ENCODE measurements around the gene GAL3ST2. TPM values are rescaled to one million over a fixed set of nuclear protein-coding genes. Genes with fewer than 3 reads are reported as not detected.
A peak's percentile ranks its signal among the peaks of the same experiment; 100 is the strongest.
"Not testable (repeated sequence)": the region's sequence is repeated elsewhere in the genome, so short reads cannot be mapped to it uniquely, and the experiment has no call there.

GAL3ST2 gene
- total and polyA plus RNA-seq, 12 donors: 0.16 to 1.8 (median 0.61) TPM; not detected in 4

GRCh38 chr2:241739177-241739576 is 37.4 kb upstream of the GAL3ST2 start:
- no peak overlapping the region for H3K27ac ChIP-seq
- 90 to 97% (median 94%) methylated on average over 15 of the region's 15 CpGs for WGBS, 4 donors
- H3K36me3 ChIP-seq (replicated peaks in 1 of 2): peaks cover 0 to under 1% of the 10 kb centered on the region in 2 donors
- no peak for DNase-seq
- intact Hi-C loops (cut with DNase I): loop anchor here in 1 of 2 donors (10.0 kb wide), 1 partner anchor 136 kb away; no protein-coding TSS in a partner anchor
- H3K4me3 ChIP-seq: no peak overlapping the region
- no peaks in the 10 kb centered on the region for H3K9me3 ChIP-seq (replicated peaks in 1 of 3)
- TF ChIP-seq POLR2A (IDR thresholded peaks at IDR 0.05): no peak
- no peak for TF ChIP-seq CTCF (IDR thresholded peaks at IDR 0.05)
- H3K27me3 ChIP-seq: no peaks in the 10 kb centered on the region
- peaks cover 0 to 7% of the 10 kb centered on the region in 2 donors for H3K4me1 ChIP-seq (replicated peaks in 1 of 2)

GRCh38 chr2:241739651-241740050 is 37.0 kb upstream of the GAL3ST2 start:
- WGBS, 4 donors: 82 to 94% (median 92%) methylated on average over 12 of the region's 12 CpGs
- DNase-seq: no peak
- Histone ChIP-seq H3K9me3 (replicated peaks in 1 of 3) (no peaks in the 10 kb centered on the region), H3K27me3 (no peaks in the 10 kb centered on the region), H3K4me1 (replicated peaks in 1 of 2) (peaks cover 0 to 7% of the 10 kb centered on the region in 2 donors), H3K4me3 (no peak overlapping the region), H3K36me3 (replicated peaks in 1 of 2) (peaks cover 0 to 5% of the 10 kb centered on the region in 2 donors), H3K27ac (no peak overlapping the region)
- TF ChIP-seq CTCF (IDR thresholded peaks at IDR 0.05) (no peak), POLR2A (IDR thresholded peaks at IDR 0.05) (no peak)
- intact Hi-C loops (cut with DNase I): loop anchor here in 1 of 2 donors (10.0 kb wide), 1 partner anchor 135 kb away; no protein-coding TSS in a partner anchor

GRCh38 chr2:241741016-241741415 is 35.6 kb upstream of the GAL3ST2 start:
- no peak overlapping the region for H3K4me3 ChIP-seq
- peaks cover 0 to under 1% of the 10 kb centered on the region in 2 donors for H3K4me1 ChIP-seq (replicated peaks in 1 of 2)
- WGBS, 4 donors: 75 to 93% (median 87%) methylated on average over 7 to 10 of the region's 10 CpGs
- H3K9me3 ChIP-seq (replicated peaks in 1 of 3): no peaks in the 10 kb centered on the region
- intact Hi-C loops (cut with DNase I): no loop called here
- no peak for TF ChIP-seq POLR2A (IDR thresholded peaks at IDR 0.05)
- TF ChIP-seq CTCF (IDR thresholded peaks at IDR 0.05): no peak
- H3K36me3 ChIP-seq (replicated peaks in 1 of 2): peaks cover 0 to 13% of the 10 kb centered on the region in 2 donors
- no peaks in the 10 kb centered on the region for H3K27me3 ChIP-seq
- DNase-seq: peak in 1 of 7 donors; percentile 35
- no peak overlapping the region for H3K27ac ChIP-seq

GRCh38 chr2:241742320-241742939 is 34.2 kb upstream of the GAL3ST2 start:
- WGBS, 4 donors: 90 to 95% (median 94%) methylated on average over 14 to 28 of the region's 28 CpGs
- no peaks in the 10 kb centered on the region for H3K9me3 ChIP-seq (replicated peaks in 1 of 3)
- no peaks in the 10 kb centered on the region for H3K27me3 ChIP-seq
- peaks cover 0 to 13% of the 10 kb centered on the region in 2 donors for H3K36me3 ChIP-seq (replicated peaks in 1 of 2)
- no peak overlapping the region for H3K27ac ChIP-seq
- H3K4me3 ChIP-seq: no peak overlapping the region
- no peaks in the 10 kb centered on the region for H3K4me1 ChIP-seq (replicated peaks in 1 of 2)
- no peak for DNase-seq
- TF ChIP-seq CTCF (IDR thresholded peaks at IDR 0.05) (no peak), POLR2A (IDR thresholded peaks at IDR 0.05) (no peak)
- intact Hi-C loops (cut with DNase I): no loop called here

GRCh38 chr2:241743008-241743407 is 33.6 kb upstream of the GAL3ST2 start:
- H3K27me3 ChIP-seq; H3K4me3 ChIP-seq; DNase-seq; H3K27ac ChIP-seq; H3K9me3 ChIP-seq (replicated peaks in 1 of 3); intact Hi-C loops (cut with DNase I); H3K4me1 ChIP-seq (replicated peaks in 1 of 2): not testable (repeated sequence)
- peaks cover 0 to 13% of the 10 kb centered on the region in 2 donors for H3K36me3 ChIP-seq (replicated peaks in 1 of 2)
- 85 to 97% (median 93%) methylated on average over 2 to 15 of the region's 15 CpGs for WGBS, 4 donors

Data from adrenal gland (tissue), 12 donors.